Measurements from ENCODE around the gene TNFRSF1B.

Gene TNFRSF1B

GRCh38 chr1:12141163-12141850 lies 25.5 kb upstream of the TNFRSF1B start:
- no peak for DNase-seq (ENCODE audit: low spot score)

GRCh38 chr1:12142141-12142823 lies 24.5 kb upstream of the TNFRSF1B start:
- no peak for DNase-seq (ENCODE audit: low spot score)

GRCh38 chr1:12142891-12143630 lies 23.7 kb upstream of the TNFRSF1B start:
- no peak for DNase-seq (ENCODE audit: low spot score)

GRCh38 chr1:12143631-12144155 lies 23.1 kb upstream of the TNFRSF1B start:
- no peak for DNase-seq (ENCODE audit: low spot score)

- DNase-seq (ENCODE audit: low spot score), result no peak
Measured at GRCh38 chr1:12144236-12144635, 22.6 kb upstream of the TNFRSF1B start.

- no peak for DNase-seq (ENCODE audit: low spot score)
Measured at GRCh38 chr1:12144969-12145368, 21.8 kb upstream of the TNFRSF1B start.

- no peak for DNase-seq (ENCODE audit: low spot score)
Measured at GRCh38 chr1:12145616-12146342, 21.0 kb upstream of the TNFRSF1B start.

GRCh38 chr1:12146343-12147112 lies 20.3 kb upstream of the TNFRSF1B start:
- DNase-seq (ENCODE audit: low spot score), result no peak

- DNase-seq (ENCODE audit: low spot score), result no peak
Measured at GRCh38 chr1:12147201-12147701, 19.5 kb upstream of the TNFRSF1B start.

GRCh38 chr1:12148160-12148957 lies 18.4 kb upstream of the TNFRSF1B start:
- DNase-seq (ENCODE audit: low spot score), result no peak

- no peak for DNase-seq (ENCODE audit: low spot score)
Measured at GRCh38 chr1:12148958-12149790, 17.6 kb upstream of the TNFRSF1B start.

- no peak for DNase-seq (ENCODE audit: low spot score)
Measured at GRCh38 chr1:12149791-12150175, 17.0 kb upstream of the TNFRSF1B start.

- DNase-seq (ENCODE audit: low spot score), result no peak
Measured at GRCh38 chr1:12150456-12151200, 16.2 kb upstream of the TNFRSF1B start.

GRCh38 chr1:12151465-12151864 lies 15.3 kb upstream of the TNFRSF1B start:
- DNase-seq (ENCODE audit: low spot score), result no peak

GRCh38 chr1:12152113-12152891 lies 14.5 kb upstream of the TNFRSF1B start:
- DNase-seq (ENCODE audit: low spot score), result no peak

- DNase-seq (ENCODE audit: low spot score), result no peak
Measured at GRCh38 chr1:12153181-12153785, 13.5 kb upstream of the TNFRSF1B start.

- DNase-seq (ENCODE audit: low spot score), result peak; percentile 39
Measured at GRCh38 chr1:12155328-12155727, 11.5 kb upstream of the TNFRSF1B start.

Measured in SK-N-DZ (cell line).